ENCODE results near the gene ARRB1.

Gene ARRB1

GRCh38 chr11:75260396-75261170 is 90.9 kb downstream of the ARRB1 start:
- Histone ChIP-seq H3K27ac (no peak overlapping the region), H3K27me3 (ENCODE audit: insufficient read depth, low read depth, severe bottlenecking) (no peaks in the 10 kb centered on the region), H3K9me3 (ENCODE audit: severe bottlenecking) (no peaks in the 10 kb centered on the region), H3K36me3 (no peaks in the 10 kb centered on the region), H3K4me3 (ENCODE audit: low read depth, low read length) (no peak overlapping the region)
- no peak for TF ChIP-seq CTCF (IDR thresholded peaks at IDR 0.05; ENCODE audit: low read depth, low read length)
- DNase-seq: no peak

DNA sequence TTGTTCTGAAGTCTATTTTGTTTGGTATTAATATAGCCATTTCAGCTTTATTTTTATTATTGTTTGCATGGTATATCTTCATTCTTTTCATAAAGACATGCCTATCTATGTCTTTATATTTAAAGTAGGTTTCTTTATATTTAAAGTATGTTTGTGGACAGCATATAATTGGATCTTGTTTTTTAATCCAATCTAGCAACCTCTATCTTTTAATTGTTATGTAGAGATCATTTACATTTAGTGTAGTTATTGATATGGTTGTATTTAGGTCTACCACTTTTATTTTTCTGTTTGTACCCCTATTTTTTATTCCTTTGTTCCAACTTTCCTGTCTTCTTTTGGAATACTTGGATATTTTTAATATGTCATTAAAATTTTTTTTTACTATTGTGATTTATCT is 97.1 kb downstream of the ARRB1 start:
- TF ChIP-seq CTCF (IDR thresholded peaks at IDR 0.05; ENCODE audit: low read depth, low read length): no peak
- H3K4me3 ChIP-seq (ENCODE audit: low read depth, low read length): no peak overlapping the region
- H3K9me3 ChIP-seq (ENCODE audit: severe bottlenecking): no peaks in the 10 kb centered on the region
- no peak for DNase-seq
- H3K27ac ChIP-seq: no peak overlapping the region
- H3K27me3 ChIP-seq (ENCODE audit: insufficient read depth, low read depth, severe bottlenecking): no peaks in the 10 kb centered on the region
- H3K36me3 ChIP-seq: no peaks in the 10 kb centered on the region

DNA sequence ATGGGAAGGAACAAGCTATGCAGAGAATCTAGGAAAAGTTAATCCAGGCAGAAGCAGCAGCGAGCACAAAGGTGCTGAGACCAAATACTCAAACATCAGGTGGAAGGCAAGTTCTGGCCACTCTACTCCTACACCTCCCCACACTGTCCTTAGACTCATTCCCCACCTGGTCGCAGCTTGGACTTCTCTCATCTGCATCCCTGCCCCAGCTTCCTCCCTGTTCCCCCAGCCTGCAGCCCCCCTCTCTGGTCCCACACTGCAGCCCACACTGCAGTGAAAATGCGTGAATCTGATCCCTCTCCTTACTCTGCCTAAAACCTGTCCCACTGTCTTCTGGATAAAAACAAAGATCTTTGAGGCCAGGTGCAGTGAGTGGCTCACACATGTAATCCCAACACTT is 101.8 kb downstream of the ARRB1 start:
- H3K36me3 ChIP-seq: no peaks in the 10 kb centered on the region
- no peaks in the 10 kb centered on the region for H3K9me3 ChIP-seq (ENCODE audit: severe bottlenecking)
- H3K27me3 ChIP-seq (ENCODE audit: insufficient read depth, low read depth, severe bottlenecking): no peaks in the 10 kb centered on the region
- no peak overlapping the region for H3K27ac ChIP-seq
- H3K4me3 ChIP-seq (ENCODE audit: low read depth, low read length): no peak overlapping the region
- peak; percentile 5 for DNase-seq
- no peak for TF ChIP-seq CTCF (IDR thresholded peaks at IDR 0.05; ENCODE audit: low read depth, low read length)

DNA sequence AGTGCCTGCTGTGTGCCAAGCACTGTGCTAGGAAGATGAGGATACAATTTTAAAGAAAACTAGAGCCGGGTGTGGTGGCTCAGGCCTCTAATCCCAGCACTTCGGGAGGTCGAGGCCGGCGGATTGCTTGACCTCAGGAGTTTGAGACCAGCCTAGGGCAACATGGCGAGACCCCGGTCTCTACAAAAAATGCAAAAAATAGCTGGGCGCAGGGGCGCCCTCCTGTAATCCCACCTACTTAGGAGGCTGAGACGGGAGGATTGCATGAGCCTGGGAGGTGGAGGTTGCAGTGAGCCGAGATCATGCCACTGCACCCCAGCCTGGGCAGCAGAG is 102.6 kb downstream of the ARRB1 start:
- Histone ChIP-seq H3K4me3 (ENCODE audit: low read depth, low read length) (no peak overlapping the region), H3K36me3 (no peaks in the 10 kb centered on the region), H3K27ac (no peak overlapping the region), H3K9me3 (ENCODE audit: severe bottlenecking) (no peaks in the 10 kb centered on the region), H3K27me3 (ENCODE audit: insufficient read depth, low read depth, severe bottlenecking) (no peaks in the 10 kb centered on the region)
- TF ChIP-seq CTCF (IDR thresholded peaks at IDR 0.05; ENCODE audit: low read depth, low read length): no peak
- DNase-seq: no peak

GRCh38 chr11:75246671-75247350 is 104.7 kb downstream of the ARRB1 start:
- TF ChIP-seq CTCF (IDR thresholded peaks at IDR 0.05; ENCODE audit: low read depth, low read length): no peak
- H3K9me3 ChIP-seq (ENCODE audit: severe bottlenecking): no peaks in the 10 kb centered on the region
- H3K36me3 ChIP-seq: no peaks in the 10 kb centered on the region
- H3K27me3 ChIP-seq (ENCODE audit: insufficient read depth, low read depth, severe bottlenecking): peaks cover 3% of the 10 kb centered on the region
- H3K4me3 ChIP-seq (ENCODE audit: low read depth, low read length): no peak overlapping the region
- no peak overlapping the region for H3K27ac ChIP-seq
- DNase-seq: no peak

All from WERI-Rb-1 (cell line).